GM19438 (cell line): ENCODE data around the gene AFF4.
"Not testable (repeated sequence)": the region's sequence is repeated elsewhere in the genome, so short reads cannot be mapped to it uniquely, and the experiment has no call there.

ENCODE experiments used
- ATAC-seq: cut with Tn5 transposase; IDR thresholded peaks from one replicate; pipeline ENCODE4 v1.9.1; 2021; ENCODE audit warnings: low read depth; ENCODE audit not compliant: unreplicated experiment

The AFF4 gene, protein sequence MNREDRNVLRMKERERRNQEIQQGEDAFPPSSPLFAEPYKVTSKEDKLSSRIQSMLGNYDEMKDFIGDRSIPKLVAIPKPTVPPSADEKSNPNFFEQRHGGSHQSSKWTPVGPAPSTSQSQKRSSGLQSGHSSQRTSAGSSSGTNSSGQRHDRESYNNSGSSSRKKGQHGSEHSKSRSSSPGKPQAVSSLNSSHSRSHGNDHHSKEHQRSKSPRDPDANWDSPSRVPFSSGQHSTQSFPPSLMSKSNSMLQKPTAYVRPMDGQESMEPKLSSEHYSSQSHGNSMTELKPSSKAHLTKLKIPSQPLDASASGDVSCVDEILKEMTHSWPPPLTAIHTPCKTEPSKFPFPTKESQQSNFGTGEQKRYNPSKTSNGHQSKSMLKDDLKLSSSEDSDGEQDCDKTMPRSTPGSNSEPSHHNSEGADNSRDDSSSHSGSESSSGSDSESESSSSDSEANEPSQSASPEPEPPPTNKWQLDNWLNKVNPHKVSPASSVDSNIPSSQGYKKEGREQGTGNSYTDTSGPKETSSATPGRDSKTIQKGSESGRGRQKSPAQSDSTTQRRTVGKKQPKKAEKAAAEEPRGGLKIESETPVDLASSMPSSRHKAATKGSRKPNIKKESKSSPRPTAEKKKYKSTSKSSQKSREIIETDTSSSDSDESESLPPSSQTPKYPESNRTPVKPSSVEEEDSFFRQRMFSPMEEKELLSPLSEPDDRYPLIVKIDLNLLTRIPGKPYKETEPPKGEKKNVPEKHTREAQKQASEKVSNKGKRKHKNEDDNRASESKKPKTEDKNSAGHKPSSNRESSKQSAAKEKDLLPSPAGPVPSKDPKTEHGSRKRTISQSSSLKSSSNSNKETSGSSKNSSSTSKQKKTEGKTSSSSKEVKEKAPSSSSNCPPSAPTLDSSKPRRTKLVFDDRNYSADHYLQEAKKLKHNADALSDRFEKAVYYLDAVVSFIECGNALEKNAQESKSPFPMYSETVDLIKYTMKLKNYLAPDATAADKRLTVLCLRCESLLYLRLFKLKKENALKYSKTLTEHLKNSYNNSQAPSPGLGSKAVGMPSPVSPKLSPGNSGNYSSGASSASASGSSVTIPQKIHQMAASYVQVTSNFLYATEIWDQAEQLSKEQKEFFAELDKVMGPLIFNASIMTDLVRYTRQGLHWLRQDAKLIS

DNA sequence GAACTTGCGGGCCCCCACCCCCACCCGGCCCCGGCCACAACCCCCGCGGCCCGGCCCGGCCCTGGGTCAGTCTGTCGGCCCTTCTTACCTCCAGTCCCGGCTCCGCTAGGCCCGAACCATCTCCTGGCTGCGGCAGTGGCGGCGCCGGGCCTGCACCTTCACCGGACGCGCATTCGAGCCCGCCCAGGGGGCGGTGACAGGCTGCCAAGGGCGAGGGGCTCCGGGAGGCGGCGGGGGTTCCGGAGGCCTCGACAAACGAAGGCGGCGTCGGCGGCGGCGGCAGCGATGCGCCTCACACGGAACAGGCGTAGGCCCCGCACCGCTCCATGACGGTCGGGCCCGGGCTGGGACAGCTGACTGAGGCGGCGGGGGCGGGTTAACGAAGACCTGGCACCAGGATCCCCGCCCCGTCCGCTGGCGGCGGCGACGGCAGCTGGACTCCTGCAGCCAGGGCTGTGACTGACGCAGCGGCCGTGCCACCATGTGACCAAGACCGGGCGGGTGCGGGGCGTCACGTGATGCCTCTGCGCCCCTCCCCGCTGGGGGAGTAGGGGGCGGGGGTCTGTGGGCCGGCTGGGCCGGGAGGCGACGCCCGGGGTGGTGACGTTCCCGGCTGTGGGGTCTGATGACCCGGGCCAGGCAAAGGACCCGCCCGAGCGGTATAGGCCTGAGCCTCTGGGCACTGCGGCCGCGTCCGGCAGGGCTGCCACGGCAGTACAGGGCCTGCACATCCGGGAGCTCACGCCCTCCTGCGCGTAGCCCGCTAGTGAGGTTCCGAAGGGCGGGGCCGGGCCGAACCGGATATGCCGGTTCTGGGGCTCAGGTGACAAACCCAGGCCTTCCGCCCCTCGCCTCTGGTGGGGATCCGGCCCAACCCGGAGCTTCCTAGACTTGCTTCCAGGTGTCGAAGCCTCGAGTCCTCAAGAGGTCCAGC is at the start of gene AFF4:
TSS of gene AFF4 (minus strand) at position 464 of the 934 bp plus-strand sequence. CDS start 26,445 bp downstream, outside the sequence.
- peak; percentile 95 for ATAC-seq

DNA sequence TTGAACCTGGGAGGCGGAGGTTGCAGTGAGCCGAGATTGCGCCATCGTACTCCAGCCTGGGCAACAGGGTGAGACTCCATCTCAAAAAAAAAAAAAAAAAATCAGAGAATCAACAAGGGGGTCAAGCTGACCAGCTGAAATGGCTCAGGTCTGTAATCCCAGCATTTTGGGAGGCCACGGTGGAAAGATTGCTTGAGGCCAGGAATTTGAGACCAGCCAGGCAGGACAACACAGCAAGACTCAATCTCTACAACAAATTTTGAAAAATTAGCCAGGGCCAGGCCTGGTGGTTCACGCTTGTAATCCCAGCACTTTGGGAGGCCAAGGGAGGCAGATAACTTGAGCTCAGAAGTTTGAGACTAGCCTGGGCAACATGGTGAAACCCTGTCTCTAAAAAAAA is 45.0 kb upstream of the AFF4 start:
- not testable (repeated sequence) for ATAC-seq

DNA sequence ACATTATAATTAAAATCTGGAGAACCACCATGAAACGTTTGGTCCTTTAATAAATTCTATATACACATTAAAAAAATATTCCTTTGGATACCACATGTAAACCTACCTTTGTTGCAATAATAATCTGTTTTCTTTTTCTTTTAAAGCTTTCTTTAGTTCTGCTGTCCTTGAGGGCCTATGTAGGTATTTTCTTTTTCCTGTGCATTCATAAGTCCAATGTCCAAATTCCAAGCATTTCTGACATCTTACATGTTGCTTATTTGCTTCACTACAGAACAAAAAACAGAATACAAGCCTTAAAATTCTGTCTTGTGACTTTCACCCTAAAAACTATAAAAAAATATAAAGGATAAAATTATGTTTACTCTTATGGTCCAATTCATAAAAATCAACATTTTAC is 43.2 kb upstream of the AFF4 start:
- no peak for ATAC-seq

DNA sequence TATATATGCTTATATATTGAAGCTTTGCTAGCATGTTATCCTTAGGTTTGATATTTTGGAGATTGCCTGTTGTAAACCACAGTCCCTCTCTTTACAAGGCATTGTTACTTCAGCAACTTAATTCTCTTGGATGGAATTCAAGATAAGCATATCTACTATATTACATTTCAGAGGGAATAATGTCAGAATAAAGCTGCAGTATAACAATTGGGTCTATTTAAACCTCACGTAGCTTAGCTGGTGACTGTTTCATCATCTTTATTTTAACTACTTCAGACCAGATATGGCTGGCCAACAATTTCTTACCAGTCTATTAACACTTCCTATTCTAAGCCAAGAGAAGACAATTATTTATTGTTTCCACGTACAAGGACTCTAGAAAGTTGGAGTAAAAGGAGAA is 35.8 kb upstream of the AFF4 start:
- ATAC-seq = no peak

DNA sequence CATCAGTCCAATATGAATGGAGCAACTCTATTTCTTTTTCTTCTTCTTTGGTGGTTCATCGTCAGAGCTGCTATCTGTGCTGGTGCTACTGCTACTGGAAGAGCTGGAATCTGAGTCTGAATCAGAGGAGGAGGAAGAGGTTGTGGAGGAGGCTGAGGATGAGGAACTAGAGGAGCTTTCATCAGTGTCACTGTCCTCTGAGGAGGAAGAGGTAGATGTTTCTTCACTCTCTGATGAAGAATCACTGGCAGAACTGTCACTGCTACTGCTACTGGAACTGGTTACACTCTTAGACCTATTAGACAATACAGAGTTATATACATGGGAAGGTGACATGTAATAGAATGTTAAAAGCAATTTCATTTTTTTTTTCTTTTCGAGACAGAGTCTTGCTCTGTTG is 35.1 kb upstream of the AFF4 start:
- ATAC-seq = no peak

DNA sequence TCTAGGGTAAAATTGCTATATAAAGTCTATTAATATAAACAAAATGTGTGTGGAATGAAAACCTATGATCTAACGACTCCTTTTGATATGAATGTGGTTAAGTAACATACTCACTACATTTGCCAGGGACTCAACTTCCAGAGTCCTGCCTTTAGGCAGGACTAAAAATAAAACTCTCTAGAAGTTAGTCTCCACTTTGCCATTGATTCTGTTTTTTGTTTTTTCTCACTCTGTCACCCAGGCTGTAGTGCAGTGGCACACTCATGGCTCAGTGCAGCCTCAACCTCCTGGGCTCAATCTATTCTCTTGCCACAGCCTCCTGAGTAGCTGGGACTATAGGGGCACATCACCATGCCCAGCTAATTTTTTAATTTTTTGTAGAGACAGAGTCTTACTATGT is 32.9 kb upstream of the AFF4 start:
- ATAC-seq = no peak

DNA sequence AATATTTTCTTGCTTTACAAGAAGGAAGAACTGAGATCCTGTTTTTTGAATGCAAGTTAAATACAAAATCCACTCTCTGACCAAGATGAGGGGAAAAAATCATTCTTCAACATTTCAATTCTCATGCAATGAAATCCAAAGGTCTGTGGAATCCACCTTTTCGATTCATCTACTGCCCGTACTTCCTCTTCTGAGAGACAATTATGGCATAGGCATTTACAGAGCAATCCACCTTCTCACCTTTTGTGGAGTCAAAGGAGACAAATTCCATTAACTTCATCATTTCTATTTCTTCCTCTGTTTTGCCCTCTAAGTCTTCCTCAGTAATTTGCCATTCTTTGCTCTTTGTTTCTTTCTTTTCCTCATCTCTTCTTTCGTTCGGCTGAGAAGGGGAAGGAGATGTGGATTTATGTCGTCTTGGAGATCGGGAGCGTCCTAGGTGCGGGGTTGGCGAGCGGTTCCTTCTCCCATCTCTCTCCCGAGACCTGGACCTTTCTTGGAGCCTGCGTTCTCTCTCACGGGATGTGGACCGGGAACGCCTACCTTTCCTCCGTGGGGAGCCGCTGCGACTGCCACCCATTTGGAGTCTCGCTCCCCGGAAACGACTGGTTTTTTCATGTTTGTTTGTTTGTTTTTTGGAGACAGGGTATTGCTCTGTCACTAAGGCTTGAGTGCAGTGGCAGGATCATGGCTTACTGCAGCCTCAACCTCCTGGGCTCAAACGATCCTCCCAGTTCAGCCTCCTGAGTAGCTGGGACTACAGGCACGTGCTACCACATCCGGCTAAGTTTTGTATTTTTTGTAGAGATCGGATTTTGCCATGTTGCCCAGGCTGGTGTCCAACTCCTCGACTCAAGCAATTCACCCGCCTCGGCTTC is 24.3 kb upstream of the AFF4 start:
- ATAC-seq = no peak

DNA sequence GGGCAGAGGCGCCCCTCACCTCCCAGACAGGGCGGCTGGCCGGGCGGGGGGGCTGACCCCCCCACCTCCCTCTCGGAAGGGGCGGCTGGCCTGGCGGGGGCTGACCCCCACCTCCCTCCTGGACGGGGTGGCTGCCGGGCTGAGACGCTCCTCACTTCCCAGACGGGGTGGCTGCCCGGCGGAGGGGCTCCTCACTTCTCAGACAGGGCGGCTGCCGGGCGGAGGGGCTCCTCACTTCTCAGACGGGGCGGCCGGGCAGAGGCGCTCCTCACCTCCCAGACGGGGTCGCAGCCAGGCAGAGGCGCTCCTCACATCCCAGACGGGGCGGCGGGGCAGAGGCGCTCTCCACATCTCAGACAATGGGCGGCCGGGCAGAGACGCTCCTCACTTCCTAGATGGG is 19.5 kb upstream of the AFF4 start:
- ATAC-seq = not testable (repeated sequence)

DNA sequence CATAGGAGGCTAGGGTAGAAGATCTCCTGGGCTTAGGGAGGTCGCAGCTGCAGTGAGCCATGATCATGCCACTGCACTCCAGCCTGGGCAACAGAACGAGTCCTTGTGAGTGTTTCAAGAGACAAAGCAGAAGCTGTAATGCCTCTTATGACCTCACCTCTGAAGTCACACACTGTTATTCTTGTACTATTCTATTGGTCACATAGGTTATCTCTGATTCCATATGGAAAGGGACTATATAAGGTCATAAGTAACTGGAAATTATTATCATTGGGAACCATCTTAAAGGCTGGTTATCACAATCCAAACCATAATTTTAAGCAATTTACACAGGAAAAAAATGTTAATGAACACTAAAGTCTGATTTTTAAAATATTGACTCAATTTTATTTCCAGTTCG is 17.9 kb upstream of the AFF4 start:
- no peak for ATAC-seq

DNA sequence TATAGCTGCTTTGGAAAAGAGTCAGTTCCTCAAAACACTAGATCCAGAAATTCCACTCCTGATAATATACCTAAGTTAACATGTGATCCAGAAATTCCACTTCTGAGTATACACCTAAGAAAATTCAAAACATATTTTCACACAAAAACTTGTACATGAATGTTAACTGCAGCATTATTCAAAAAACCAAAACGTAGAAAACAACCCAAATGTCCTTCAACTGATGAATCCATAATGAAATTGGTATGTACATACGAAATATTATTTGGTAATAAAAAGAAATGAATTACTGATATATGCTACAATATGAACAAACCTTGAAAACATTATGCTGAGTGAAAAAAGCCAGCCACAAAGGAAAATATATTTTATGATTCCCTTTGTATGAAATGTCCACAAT is 16.5 kb upstream of the AFF4 start:
- ATAC-seq = no peak

DNA sequence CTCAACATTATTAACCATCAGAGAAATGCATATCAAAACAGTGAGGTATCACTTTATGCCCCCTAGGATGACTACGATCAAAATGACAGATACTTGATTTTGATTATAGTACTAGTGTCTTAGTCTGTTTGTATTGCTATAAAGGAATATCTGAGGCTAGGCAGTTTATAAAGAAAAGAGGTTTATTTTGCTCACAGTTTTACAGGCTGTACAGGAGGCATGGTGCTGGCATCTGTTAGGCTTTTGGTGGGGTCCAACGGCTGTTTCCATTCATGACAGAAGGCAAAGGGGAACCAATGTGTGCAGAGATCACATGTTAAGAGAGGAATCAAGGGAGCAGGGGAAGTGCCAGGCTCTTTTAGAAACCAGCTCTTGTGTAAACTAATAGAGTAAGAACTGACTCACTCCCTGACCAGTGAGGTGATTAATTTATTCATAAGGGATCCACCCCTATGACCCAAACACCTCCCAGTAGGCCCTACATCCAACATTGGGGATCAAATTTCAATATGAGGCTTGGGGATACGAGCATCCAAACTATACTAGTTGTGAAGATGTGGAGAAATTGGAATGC is 16.0 kb upstream of the AFF4 start:
- no peak for ATAC-seq

DNA sequence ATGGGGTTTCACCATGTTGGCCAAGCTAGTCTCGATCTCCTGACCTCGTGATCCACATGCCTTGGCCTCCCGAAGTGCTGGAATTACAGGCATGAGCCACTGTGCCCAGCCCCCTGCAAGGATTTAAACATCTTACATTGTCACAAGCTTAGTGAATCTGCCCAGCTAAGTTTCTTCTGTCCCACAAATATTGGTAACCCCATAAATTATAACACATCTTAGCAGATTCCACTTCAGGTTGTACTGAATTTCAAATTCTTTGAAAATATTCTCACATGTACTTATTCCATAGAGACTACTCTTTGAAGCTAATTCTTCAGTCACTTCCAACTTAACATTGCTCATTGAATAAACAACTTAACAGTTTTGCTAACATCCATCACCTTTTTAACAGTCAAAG is 13.4 kb upstream of the AFF4 start:
- no peak for ATAC-seq

DNA sequence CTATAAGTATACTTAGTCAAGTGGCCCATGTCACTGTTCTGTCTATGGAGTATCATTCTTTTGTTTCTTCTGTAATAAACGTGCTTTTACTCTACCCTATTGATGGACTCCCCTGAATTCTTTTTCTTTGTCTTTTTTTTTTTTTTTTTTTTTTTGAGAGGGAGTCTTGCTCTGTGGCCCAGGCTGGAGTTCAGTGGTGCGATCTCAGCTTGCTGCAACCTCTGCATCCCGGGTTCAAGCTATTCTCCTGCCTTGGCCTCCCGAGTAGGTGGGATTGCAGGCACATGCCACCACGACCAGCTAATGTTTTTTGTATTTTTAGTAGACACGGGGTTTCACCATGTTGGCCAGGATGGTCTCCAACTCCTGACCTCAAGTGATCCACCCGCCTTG is 9.0 kb upstream of the AFF4 start:
- ATAC-seq = not testable (repeated sequence)

DNA sequence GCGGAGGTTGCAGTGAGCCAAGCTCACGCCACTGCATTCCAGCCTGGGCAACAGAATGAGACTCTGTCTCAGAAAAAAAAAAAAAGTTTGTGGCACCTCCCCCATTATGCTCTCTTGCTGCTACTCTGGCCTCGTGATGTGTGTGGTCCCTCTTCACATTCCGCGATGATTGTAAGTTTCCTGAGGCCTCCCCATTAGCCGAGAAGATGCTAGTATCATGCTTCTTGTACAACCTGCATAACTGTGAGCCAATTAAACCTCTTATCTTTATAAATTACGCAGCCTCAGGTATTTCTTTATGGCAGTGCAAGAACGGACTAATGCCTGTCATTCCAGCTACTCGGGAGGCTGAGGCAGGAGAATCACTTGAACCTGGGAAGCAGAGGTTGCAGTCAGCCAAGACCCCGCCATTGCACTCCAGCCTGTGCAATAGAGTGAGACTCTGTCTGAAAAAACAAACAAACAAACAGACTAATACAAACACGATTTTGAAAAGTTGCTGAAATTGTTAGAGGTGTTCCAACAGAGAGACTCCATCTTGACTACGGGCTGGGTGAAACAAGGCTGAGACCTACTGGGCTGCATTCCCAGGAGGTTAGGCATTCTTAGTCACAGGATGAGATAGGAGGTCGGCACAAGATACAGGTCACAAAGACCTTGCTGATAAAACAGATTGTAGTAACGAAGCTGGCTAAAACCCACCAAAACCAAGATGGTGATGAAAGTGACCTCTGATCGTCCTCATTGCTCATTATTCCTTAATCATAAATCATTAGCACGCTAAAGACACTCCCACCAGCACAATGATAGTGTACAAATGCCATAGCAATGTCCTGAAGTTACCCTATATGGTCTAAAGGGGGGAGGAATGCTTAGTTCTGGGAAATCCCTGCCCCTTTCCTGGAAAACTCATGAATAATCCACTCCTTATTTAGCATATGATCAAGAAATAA is 8.3 kb upstream of the AFF4 start:
- no peak for ATAC-seq

DNA sequence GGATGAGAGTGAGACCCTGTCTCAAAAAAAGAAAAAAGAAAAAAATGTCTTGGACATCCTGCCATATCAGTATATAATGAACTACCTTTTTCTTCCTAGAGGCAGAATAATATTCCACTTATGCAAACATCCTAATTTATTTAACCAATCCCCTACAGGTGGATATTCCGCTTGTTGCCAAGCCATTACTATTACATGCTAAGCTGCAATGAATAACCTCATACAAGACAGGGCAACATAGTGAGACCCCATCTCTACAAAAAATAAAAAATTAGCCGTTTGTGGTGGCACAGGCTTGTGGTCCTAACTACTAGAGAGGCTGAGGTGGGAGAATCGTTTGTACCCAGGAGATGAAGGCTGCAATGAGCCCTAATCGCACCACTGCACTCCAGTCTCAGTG is 1.7 kb upstream of the AFF4 start:
- ATAC-seq = no peak

DNA sequence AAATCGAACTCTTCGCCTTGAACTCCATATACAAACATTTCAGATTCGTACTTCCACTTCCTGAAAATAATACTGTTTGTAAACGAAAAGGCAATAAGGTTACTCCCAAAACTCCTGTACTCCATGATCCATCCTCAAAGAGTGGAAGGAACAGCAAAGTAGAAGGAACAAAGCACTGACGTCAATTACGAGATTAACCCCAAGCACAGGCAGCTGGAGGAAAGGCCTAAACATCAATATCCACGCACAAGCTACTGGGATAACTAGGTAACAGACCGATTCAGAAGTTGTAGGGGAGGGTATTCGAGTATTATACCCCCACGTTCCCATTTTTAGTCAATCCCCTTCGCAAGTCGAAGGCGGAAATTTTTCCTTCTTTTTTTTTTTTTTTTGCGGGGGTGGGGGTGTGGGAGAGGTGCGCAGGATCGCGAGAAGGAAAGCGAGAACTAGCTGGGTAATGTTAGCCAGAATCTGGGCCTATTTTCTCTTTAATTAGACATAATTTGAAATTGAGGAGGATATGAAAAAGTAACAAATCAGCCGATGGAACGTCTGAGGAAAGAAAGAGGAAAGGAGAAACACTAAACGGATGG is 909 bp downstream of the AFF4 start:
- no peak for ATAC-seq

DNA sequence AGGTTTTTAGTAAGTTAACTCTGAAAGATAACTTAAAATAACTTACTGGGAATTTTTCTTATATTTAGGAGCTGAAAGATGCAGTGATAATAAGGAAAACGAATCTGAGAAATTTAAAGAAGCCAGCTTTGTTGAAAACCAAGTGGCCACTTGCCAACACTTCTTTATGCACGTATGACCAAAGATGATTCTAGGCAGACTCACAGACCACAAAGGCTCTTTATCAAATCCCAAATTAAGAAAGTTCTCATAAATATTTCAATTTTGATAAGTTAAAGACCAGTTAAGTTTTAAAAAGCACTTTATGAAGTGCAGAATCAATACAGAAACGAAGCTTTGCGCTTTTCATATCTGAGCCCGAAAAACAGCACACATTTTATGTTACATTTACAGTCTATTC is 1.5 kb downstream of the AFF4 start:
- no peak for ATAC-seq
